AG10803 (cell line): ENCODE results near the gene PAPSS1.
A peak's percentile ranks its signal among the peaks of the same experiment; 100 is the strongest.

Experiments
- DNase-seq: peaks from one replicate; pipeline ENCODE4 v3.0.0; 2010; ENCODE audit warnings: low read depth
- H3K4me3 ChIP-seq: 2 replicates; pipeline ENCODE4 v1.5.1; 2011; ENCODE audit warnings: mild to moderate bottlenecking, low read length, control low read depth
- TF ChIP-seq, protein P1 (sequence below): conservative IDR thresholded peaks from 2 replicates; pipeline ENCODE4 v1.5.1; 2011; ENCODE audit warnings: mild to moderate bottlenecking, low read length, control low read depth, inconsistent platforms

PAPSS1 gene

DNA sequence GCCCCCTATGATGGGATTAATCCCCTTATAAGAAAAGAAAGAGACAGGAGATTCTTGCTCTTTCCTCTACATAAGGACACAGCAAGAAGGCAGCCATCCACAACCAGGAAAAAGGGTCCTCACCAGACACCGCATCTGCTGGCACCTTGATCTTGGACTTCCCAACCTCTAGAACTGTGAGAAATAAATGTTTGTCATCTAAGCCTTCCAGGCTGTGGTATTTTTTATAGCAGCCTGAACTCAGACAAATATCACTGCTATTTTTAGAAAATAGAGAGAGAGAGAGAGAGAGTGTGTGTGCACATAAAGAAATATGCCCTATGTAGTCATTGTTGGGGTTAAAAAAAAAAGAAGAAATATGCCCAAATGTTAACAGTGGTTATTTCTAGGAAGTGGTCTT, 104.2 kb downstream of the PAPSS1 start:
- no peak overlapping the region for H3K4me3 ChIP-seq
- TF ChIP-seq, protein P1, sequence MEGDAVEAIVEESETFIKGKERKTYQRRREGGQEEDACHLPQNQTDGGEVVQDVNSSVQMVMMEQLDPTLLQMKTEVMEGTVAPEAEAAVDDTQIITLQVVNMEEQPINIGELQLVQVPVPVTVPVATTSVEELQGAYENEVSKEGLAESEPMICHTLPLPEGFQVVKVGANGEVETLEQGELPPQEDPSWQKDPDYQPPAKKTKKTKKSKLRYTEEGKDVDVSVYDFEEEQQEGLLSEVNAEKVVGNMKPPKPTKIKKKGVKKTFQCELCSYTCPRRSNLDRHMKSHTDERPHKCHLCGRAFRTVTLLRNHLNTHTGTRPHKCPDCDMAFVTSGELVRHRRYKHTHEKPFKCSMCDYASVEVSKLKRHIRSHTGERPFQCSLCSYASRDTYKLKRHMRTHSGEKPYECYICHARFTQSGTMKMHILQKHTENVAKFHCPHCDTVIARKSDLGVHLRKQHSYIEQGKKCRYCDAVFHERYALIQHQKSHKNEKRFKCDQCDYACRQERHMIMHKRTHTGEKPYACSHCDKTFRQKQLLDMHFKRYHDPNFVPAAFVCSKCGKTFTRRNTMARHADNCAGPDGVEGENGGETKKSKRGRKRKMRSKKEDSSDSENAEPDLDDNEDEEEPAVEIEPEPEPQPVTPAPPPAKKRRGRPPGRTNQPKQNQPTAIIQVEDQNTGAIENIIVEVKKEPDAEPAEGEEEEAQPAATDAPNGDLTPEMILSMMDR, result no peak
- DNase-seq, result no peak

DNA sequence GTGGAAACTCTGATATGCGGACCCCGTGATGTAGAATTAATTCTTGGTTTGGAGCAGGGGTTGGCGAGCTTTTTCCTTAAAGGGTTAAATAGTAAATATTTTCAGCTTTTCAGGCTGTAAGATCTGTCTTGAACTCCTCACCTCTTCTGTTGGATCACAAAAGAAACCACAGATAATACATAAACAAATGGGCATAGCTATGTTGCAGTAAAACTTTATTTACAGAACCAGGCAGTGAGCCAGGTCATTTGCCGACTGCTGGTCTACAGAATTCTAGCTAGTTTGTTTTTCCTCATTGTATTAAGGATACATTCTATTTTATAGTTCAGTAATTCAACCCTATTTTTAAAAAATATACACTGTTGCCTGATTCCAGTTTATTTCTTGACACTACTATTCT, 116.6 kb downstream of the PAPSS1 start:
- peak; percentile 47 for DNase-seq
- TF ChIP-seq, protein P1, result no peak
- H3K4me3 ChIP-seq, result no peak overlapping the region

DNA sequence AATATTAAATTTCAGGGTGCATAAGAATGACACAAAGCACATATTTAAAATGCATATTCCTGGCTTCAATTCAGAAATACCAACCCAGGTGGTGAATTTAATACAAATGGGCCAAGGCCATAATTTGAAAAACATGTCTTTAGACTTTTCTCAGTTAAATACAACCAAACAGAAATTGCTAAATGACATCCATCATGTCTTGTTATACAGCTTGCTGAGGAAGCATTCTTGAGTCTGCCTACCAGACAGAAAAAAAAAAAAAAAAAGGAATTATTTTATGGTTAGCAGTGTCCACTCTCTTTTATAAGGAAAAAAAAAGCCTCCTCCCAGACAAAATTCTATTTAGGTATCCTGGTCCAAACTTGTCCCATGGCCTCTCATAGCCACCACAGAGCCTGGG, 119.1 kb downstream of the PAPSS1 start:
- TF ChIP-seq, protein P1, result no peak
- peak; percentile 76 for DNase-seq
- H3K4me3 ChIP-seq, result no peak overlapping the region

DNA sequence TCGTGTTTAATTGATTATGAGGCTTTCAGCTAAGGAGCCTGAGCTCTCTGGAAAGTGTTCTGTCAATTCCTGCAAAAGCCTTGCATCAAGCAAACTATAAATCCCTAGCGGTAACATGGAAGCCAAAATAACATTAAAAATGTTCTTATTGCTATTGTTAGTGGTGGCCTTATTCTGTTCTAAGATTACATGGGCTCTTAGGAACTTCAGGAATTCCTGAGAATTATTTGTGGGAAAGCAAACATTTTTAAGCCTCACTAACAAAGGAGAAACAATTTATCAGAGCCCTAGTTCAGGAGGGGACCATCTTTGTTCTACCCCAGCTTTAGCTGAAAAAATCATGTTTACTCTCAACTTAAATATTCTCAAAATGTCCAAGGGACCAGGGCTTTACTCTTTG, 119.6 kb downstream of the PAPSS1 start:
- DNase-seq, result peak; percentile 89
- no peak overlapping the region for H3K4me3 ChIP-seq
- TF ChIP-seq, protein P1, result peak; percentile 9; the same call in 1 of the 2 replicates

DNA sequence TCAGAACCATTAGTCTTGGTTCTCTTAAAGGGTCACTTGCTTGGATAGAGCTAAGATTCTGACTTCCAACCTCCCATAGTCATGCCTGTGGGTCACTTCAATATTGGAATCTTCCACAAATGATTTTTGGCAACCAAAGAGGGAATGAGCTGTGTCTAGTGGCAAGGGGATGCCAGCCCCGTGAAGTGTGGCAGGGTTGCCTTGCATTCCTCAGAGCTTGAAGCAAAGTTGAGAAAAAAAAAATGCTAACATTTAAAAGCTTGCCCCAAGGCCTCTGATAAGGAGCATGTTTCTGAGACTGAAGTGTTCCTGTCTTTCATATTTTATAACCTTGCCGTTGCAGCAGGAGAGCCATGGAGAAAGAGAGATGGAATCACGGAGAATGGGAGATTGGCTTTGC, 120.2 kb downstream of the PAPSS1 start:
- no peak overlapping the region for H3K4me3 ChIP-seq
- peak; percentile 56 for DNase-seq
- TF ChIP-seq, protein P1, result no peak

- TF ChIP-seq, protein P1, result no peak
- no peak overlapping the region for H3K4me3 ChIP-seq
- no peak for DNase-seq
Measured at GRCh38 chr4:107593230-107593629, 126.8 kb downstream of the PAPSS1 start.

GRCh38 chr4:107592519-107592918, 127.5 kb downstream of the PAPSS1 start:
- H3K4me3 ChIP-seq, result no peak overlapping the region
- DNase-seq, result no peak
- TF ChIP-seq, protein P1, result no peak
